K562 (cell line): Measurements from ENCODE around the gene CCDC183. TPM values are rescaled to one million over a fixed set of nuclear protein-coding genes. Genes with fewer than 3 reads are reported as not detected.

ENCODE experiments used
- FOSL1 ChIP-seq: fragments of 200-800 bp; sonication (Bioruptor generic); conservative IDR thresholded peaks from 2 replicates; pipeline ENCODE4 v1.6.1; 2016; ENCODE audit warnings: missing genetic modification characterization, missing compliant biosample characterization
- GABPA ChIP-seq: fragments of 200-800 bp; sonication (Bioruptor generic); conservative IDR thresholded peaks from 2 replicates; pipeline ENCODE4 v1.6.1; 2016; ENCODE audit warnings: low read depth, missing genetic modification characterization, missing compliant biosample characterization
- GATA2 ChIP-seq: sonication (generic); formaldehyde crosslinking; IDR thresholded peaks from 2 replicates; pipeline ENCODE4 v1.4.0; 2020; ENCODE audit warnings: mild to moderate bottlenecking, missing genetic modification reagents
- HOXB6 ChIP-seq: fragments of 250-450 bp; sonication (Bioruptor Pico); IDR thresholded peaks from 2 replicates; pipeline ENCODE4 v1.5.1; 2022; ENCODE audit warnings: mild to moderate bottlenecking, borderline replicate concordance
- NEUROD1 ChIP-seq: fragments of 150-350 bp; IDR thresholded peaks from 2 replicates; pipeline ENCODE4 v1.6.1; 2014; ENCODE audit warnings: borderline replicate concordance, low read length, low read depth; ENCODE audit not compliant: partially characterized antibody
- PRMT5 ChIP-seq: sonication (generic); formaldehyde crosslinking; IDR thresholded peaks from 2 replicates; pipeline ENCODE4 v1.5.0; 2020; ENCODE audit warnings: missing genetic modification reagents
- PTTG1 ChIP-seq: fragments of 450-650 bp; IDR thresholded peaks from 2 replicates; pipeline ENCODE4 v1.6.1; 2016; ENCODE audit warnings: low read depth, mild to moderate bottlenecking, missing genetic modification characterization, missing compliant biosample characterization
- RBM25 ChIP-seq: fragments of 200-400 bp; formaldehyde crosslinking; IDR thresholded peaks from 2 replicates; pipeline ENCODE4 v1.6.1; 2018; ENCODE audit warnings: low read length, low read depth, moderate library complexity; ENCODE audit not compliant: severe bottlenecking
- SIN3A ChIP-seq, 2 experiments: fragments of 150-350 bp in 1 of 2; IDR thresholded peaks; 2 replicates each; pipeline ENCODE4 v1.6.1; 2011 to 2016; ENCODE audit warnings: borderline replicate concordance in 2 of 2, low read depth in 2 of 2, low read length in 2 of 2, mild to moderate bottlenecking in 2 of 2, moderate library complexity in 2 of 2; ENCODE audit not compliant: control insufficient read depth in 1 of 2
- SIX5 ChIP-seq, 2 experiments: IDR thresholded peaks; 2 replicates each; pipeline ENCODE4 v1.6.1; 2011; ENCODE audit warnings: low read length in 2 of 2, borderline replicate concordance in 1 of 2, low read depth in 1 of 2, mild to moderate bottlenecking in 1 of 2, moderate library complexity in 1 of 2; ENCODE audit not compliant: insufficient read depth in 1 of 2
- ZC3H8 ChIP-seq: fragments of 450-650 bp; IDR thresholded peaks from 2 replicates; pipeline ENCODE4 v1.6.1; 2017
- ZNF280B ChIP-seq: fragments of 250-450 bp; sonication (Bioruptor Pico); IDR thresholded peaks from 2 replicates; pipeline ENCODE4 v1.5.1; 2021; ENCODE audit warnings: mild to moderate bottlenecking
- ZNF3 ChIP-seq: fragments of 250-450 bp; sonication (Bioruptor Pico); IDR thresholded peaks from 2 replicates; pipeline ENCODE4 v1.5.0; 2021; ENCODE audit warnings: mild to moderate bottlenecking, moderate library complexity
- ZNF507 ChIP-seq: conservative IDR thresholded peaks from 2 replicates; pipeline ENCODE4 v1.6.1; 2017; ENCODE audit warnings: missing genetic modification characterization, missing compliant biosample characterization
- polyA plus RNA-seq, 8 experiments: library from polyadenylated mRNA; depleted of rRNA in 4 of 8; stranded (reverse) in 5 of 8; unstranded in 3 of 8; fragments of >200 nt; fragmentation: Nextera tagmentation in 2 of 8; fragmentation: Illumina TruSeq in 1 of 8; extraction: Ambion mirVana in 2 of 8; extraction: Trizol in 1 of 8; gene quantifications; 2 replicates each; pipeline versions ENCODE4 v1.2.1 to v1.2.3, GENCODE V29; 2011 to 2014; ENCODE audit warnings: inconsistent platforms in 1 of 8, missing spikeins in 1 of 8
- total RNA-seq, 7 experiments: library from RNA; depleted of rRNA in 6 of 7; stranded (reverse); fragments of >200 nt in 6 of 7; fragmentation: Illumina TruSeq in 2 of 7; extraction: Trizol in 2 of 7; gene quantifications; 2 replicates each; pipeline versions ENCODE4 v1.2.1 to v1.2.3, GENCODE V29; 2011 to 2021; ENCODE audit warnings: low replicate concordance in 1 of 7
- TF ChIP-seq, protein P1 (sequence below), 2 experiments: fragments of 450-650 bp; IDR thresholded peaks; 2 replicates each; pipeline ENCODE4 v1.6.1; 2016; ENCODE audit warnings: mild to moderate bottlenecking in 2 of 2, borderline replicate concordance in 1 of 2, low read depth in 1 of 2, moderate library complexity in 1 of 2

CCDC183 gene
- total and polyA plus RNA-seq, 9 of the 15 experiments (the other 6 are each of a cell fraction or from before 2014, with no cell fraction given), result 0.21 to 0.60 (median 0.29) TPM; not detected in 4

DNA sequence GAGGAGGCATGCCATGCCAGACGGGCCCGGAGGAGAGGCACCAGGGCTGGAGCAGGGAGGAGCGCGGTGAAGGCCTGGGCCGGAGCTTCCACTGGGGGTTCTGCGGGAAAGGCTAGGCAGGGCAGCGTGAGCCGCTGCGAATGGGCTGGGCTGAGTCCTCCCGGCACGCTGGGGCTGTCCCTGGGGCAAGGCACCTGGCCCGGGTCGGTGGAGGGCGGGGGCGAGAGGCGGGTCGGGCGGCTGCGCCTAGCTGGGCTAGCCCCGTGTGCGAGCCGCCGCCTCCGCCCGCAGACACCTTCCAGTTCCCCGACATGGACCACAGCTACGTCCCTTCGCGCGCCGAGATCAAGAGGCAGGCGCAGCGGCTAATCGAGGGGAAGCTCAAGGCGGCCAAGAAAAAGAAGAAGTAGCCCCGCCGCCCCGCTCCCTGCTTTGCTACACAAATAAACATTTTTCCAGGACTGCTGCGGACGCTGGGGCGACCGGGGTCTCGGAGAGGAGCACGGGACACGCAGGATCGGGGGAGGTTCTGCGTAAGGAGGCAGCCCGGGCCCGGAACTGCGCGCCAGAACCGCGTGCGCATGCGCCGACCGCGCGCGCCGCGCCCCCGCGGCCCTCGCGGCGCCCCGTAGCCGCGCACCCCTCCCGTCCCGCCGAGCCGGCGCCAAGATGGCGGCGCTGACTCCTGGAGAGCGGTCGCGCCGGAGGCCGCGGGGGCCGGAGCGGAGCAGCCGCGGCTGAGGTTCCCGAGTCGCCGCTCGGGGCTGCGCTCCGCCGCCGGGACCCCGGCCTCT lies 11.3 kb downstream of the CCDC183 start, which contains the start of gene RABL6 (continued):
- TF ChIP-seq SIX5 (IDR thresholded peaks at IDR 0.05; ENCODE audit: borderline replicate concordance in 1 of 2, insufficient read depth in 1 of 2, low read depth in 1 of 2, low read length in 2 of 2), result no peak
- no peak for TF ChIP-seq GABPA (tag)
- no peak for TF ChIP-seq HOXB6 (CRISPR knock-in tag)
- peak; percentile 11 for TF ChIP-seq NEUROD1
- TF ChIP-seq PRMT5 (CRISPR knock-in tag), result no peak
- no peak for TF ChIP-seq ZNF507 (tag)
- no peak for TF ChIP-seq GATA2 (CRISPR knock-in tag)
- no peak for TF ChIP-seq ZNF280B (CRISPR knock-in tag)
- TF ChIP-seq ZNF3 (CRISPR knock-in tag), result no peak
- TF ChIP-seq PTTG1 (tag), result no peak
- TF ChIP-seq FOSL1 (tag), result 0 out of 2 replicates have a peak, but pooled peaks have one; percentile 10
- TF ChIP-seq, protein P1, sequence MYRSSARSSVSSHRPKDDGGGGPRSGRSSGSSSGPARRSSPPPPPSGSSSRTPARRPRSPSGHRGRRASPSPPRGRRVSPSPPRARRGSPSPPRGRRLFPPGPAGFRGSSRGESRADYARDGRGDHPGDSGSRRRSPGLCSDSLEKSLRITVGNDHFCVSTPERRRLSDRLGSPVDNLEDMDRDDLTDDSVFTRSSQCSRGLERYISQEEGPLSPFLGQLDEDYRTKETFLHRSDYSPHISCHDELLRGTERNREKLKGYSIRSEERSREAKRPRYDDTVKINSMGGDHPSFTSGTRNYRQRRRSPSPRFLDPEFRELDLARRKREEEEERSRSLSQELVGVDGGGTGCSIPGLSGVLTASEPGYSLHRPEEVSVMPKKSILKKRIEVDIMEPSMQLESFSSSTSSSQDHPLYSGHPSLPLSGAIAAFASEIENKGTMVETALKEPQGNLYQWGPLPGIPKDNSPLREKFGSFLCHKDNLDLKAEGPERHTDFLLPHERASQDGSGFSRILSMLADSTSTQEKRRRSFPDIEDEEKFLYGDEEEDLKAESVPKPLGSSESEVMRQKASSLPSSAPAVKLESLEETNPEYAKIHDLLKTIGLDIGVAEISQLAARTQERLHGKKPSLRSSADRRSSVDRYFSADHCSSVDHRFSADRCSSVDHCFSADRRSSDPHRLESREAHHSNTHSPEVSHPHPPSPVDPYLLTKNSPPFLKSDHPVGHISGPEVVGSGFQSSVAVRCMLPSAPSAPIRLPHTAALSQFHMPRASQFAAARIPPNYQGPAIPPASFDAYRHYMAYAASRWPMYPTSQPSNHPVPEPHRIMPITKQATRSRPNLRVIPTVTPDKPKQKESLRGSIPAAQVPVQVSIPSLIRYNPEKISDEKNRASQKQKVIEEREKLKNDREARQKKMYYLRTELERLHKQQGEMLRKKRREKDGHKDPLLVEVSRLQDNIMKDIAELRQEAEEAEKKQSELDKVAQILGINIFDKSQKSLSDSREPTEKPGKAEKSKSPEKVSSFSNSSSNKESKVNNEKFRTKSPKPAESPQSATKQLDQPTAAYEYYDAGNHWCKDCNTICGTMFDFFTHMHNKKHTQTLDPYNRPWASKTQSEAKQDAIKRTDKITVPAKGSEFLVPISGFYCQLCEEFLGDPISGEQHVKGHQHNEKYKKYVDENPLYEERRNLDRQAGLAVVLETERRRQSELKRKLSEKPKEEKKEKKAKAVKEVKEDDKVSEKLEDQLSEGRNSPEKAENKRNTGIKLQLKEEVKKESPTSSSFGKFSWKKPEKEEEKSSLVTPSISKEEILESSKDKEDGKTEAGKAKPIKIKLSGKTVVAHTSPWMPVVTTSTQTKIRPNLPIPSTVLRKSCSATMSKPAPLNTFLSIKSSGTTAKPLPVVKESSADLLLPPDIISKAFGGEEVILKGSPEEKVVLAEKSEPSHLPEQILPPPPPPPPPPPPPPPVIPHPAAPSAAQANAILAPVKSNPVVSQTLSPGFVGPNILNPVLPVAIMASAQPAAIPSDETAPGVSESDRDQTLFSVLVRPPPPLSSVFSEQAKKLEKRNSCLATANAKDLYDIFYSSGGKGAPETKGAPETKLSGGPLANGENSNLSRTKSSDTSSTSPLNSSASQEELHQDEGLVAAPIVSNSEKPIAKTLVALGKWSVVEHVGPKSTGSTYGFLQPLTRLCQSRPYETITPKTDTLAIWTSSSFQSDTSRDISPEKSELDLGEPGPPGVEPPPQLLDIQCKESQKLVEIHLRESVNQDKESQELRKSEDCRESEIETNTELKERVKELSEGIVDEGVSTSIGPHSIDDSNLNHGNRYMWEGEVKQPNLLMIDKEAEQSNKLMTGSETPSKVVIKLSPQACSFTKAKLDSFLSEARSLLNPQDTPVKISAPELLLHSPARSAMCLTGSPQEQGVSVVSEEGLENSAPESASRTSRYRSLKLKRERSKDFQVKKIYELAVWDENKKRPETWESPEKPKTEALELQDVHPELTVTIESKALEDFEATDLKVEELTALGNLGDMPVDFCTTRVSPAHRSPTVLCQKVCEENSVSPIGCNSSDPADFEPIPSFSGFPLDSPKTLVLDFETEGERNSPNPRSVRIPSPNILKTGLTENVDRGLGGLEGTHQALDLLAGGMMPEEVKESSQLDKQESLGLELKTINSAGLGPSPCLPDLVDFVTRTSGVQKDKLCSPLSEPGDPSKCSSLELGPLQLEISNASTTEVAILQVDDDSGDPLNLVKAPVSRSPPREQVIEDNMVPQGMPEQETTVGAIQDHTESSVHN (IDR thresholded peaks at IDR 0.05; ENCODE audit: borderline replicate concordance in 1 of 2, low read depth in 1 of 2), result no peak
- TF ChIP-seq SIN3A (IDR thresholded peaks at IDR 0.05; ENCODE audit: borderline replicate concordance in 2 of 2, control insufficient read depth in 1 of 2, low read depth in 2 of 2, low read length in 2 of 2), result peak in 1 of 2 experiments; percentile 77; a peak in 2 of 4 replicates
- no peak for TF ChIP-seq RBM25
- no peak for TF ChIP-seq ZC3H8
